Astrocyte (in vitro differentiated cells and primary cell): ENCODE data around the gene NDUFA11.

Experiments used
- CTCF ChIP-seq: IDR thresholded peaks from 2 replicates; pipeline ENCODE4 v1.5.1; 2011; ENCODE audit warnings: low read depth, mild to moderate bottlenecking, inconsistent platforms, low read length, moderate library complexity; ENCODE audit not compliant: insufficient read depth
- EZH2 ChIP-seq: IDR thresholded peaks from 2 replicates; pipeline ENCODE4 v1.6.1; 2012; ENCODE audit warnings: mild to moderate bottlenecking, low read length, inconsistent platforms; ENCODE audit not compliant: insufficient read depth

GRCh38 chr19:5932146-5932545 is 28.6 kb upstream of the NDUFA11 start:
- TF ChIP-seq CTCF = no peak
- no peak for TF ChIP-seq EZH2
